H1 (cell line): ENCODE measurements around the gene PDZRN4. TPM values are rescaled to one million over a fixed set of nuclear protein-coding genes. Genes with fewer than 3 reads are reported as not detected.

Experiments used
- BCL11A ChIP-seq, 2 experiments: IDR thresholded peaks; one replicate each; pipeline ENCODE4 v1.6.1; 2011; ENCODE audit warnings: low read depth in 2 of 2, low read length in 2 of 2, mild to moderate bottlenecking in 2 of 2
- POLR2A ChIP-seq, 2 experiments: IDR thresholded peaks; 1 replicate in 1 of 2; 2 replicates in 1 of 2; pipeline ENCODE4 v1.6.1; 2011; ENCODE audit warnings: low read depth in 2 of 2, low read length in 2 of 2, mild to moderate bottlenecking in 2 of 2; ENCODE audit errors: control extremely low read depth in 1 of 2
- SAP30 ChIP-seq: fragments of 300-600 bp; sonication (generic); IDR thresholded peaks from 2 replicates; pipeline ENCODE4 v1.7.1; 2012; ENCODE audit warnings: low read length, moderate library complexity, mild to moderate bottlenecking, inconsistent platforms; ENCODE audit not compliant: insufficient read depth, insufficient replicate concordance
- SIN3A ChIP-seq, 2 experiments: IDR thresholded peaks in 1 of 2; conservative IDR thresholded peaks in 1 of 2; 2 replicates each; pipeline ENCODE4 v1.6.1; 2011 to 2012; ENCODE audit warnings: low read length in 2 of 2, improper control_type of control experiment in 1 of 2, low read depth in 1 of 2, mild to moderate bottlenecking in 1 of 2
- SP2 ChIP-seq: IDR thresholded peaks from 2 replicates; pipeline ENCODE4 v1.6.1; 2012; ENCODE audit warnings: mild to moderate bottlenecking, low read length, inconsistent platforms
- TAF7 ChIP-seq: optimal IDR thresholded peaks from 2 replicates; pipeline ENCODE3; 2011; ENCODE audit warnings: low read depth, mild to moderate bottlenecking, inconsistent platforms, low read length, moderate library complexity, borderline replicate concordance
- polyA plus RNA-seq, 7 experiments: library from polyadenylated mRNA; depleted of rRNA in 3 of 7; stranded (reverse) in 5 of 7; unstranded in 2 of 7; fragments of >200 nt in 5 of 7; fragments of 200-250 nt in 2 of 7; gene quantifications; 1 replicate in 5 of 7; 2 replicates in 1 of 7; 4 replicates in 1 of 7; pipeline versions ENCODE4 v1.2.1 to v1.2.3, GENCODE V29; 2011 to 2013; ENCODE audit warnings: missing spikeins in 2 of 7, mixed read lengths in 2 of 7
- total RNA-seq: library from RNA; stranded (reverse); fragmentation: NEBNext Ultra II Directional; extraction: Animal tissue kit (Norgen Biotek cat#: 25700); gene quantifications from 2 replicates; pipeline ENCODE4 v1.2.1, GENCODE V29; 2021

The PDZRN4 gene
- total and polyA plus RNA-seq, 2 of the 8 experiments (the other 6 are each of a cell fraction or from before 2014, with no cell fraction given), result not detected

DNA sequence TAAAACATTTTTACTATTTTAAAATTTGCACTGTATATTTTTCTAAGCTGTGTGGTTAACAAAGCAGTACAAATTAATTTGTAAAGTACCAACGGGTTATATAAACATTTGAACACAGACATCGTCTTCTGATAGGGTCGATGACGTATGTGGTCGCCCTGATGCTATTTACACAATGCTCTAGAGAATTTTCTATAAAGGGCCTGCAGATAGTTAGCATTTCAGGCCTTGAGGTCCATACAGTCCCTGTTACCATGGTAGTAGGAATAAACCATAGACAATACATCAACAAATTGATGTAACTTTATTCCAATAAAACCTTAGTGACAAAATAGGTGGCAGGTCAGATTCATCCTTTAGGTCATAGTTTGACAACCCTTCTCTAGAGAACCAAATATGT is 25.7 kb upstream of the PDZRN4 start (continued):
- TF ChIP-seq BCL11A (IDR thresholded peaks at IDR 0.05; ENCODE audit: low read depth in 2 of 2, low read length in 2 of 2) (no peak), SP2 (no peak), SAP30 (no peak), TAF7 (no peak), SIN3A (conservative IDR thresholded peaks at IDR 0.05 in 1 of 2, IDR thresholded peaks at IDR 0.05 in 1 of 2; ENCODE audit: low read depth in 1 of 2, low read length in 2 of 2) (no peak), POLR2A (IDR thresholded peaks at IDR 0.05; ENCODE audit: control extremely low read depth in 1 of 2, low read depth in 2 of 2, low read length in 2 of 2) (no peak)
